Measurements from ENCODE around the gene ERC1.

- TF ChIP-seq, protein P1, sequence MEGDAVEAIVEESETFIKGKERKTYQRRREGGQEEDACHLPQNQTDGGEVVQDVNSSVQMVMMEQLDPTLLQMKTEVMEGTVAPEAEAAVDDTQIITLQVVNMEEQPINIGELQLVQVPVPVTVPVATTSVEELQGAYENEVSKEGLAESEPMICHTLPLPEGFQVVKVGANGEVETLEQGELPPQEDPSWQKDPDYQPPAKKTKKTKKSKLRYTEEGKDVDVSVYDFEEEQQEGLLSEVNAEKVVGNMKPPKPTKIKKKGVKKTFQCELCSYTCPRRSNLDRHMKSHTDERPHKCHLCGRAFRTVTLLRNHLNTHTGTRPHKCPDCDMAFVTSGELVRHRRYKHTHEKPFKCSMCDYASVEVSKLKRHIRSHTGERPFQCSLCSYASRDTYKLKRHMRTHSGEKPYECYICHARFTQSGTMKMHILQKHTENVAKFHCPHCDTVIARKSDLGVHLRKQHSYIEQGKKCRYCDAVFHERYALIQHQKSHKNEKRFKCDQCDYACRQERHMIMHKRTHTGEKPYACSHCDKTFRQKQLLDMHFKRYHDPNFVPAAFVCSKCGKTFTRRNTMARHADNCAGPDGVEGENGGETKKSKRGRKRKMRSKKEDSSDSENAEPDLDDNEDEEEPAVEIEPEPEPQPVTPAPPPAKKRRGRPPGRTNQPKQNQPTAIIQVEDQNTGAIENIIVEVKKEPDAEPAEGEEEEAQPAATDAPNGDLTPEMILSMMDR (IDR thresholded peaks at IDR 0.05), result no peak
- no peak for TF ChIP-seq POLR2A (IDR thresholded peaks at IDR 0.05)
- TF ChIP-seq POLR2AphosphoS5 (IDR thresholded peaks at IDR 0.05; ENCODE audit: insufficient read depth in 1 of 2, low read depth in 1 of 2), result no peak
Observed at GRCh38 chr12:1530592-1531152, 539.6 kb downstream of the ERC1 start.

Measured in vagina (tissue), 2 donors.